GM18870 (cell line): ENCODE data around the gene TNNT2.

Source experiments
- ATAC-seq: cut with Tn5 transposase; IDR thresholded peaks from one replicate; pipeline ENCODE4 v1.9.1; 2021; ENCODE audit warnings: moderate library complexity; ENCODE audit not compliant: unreplicated experiment

Gene TNNT2

DNA sequence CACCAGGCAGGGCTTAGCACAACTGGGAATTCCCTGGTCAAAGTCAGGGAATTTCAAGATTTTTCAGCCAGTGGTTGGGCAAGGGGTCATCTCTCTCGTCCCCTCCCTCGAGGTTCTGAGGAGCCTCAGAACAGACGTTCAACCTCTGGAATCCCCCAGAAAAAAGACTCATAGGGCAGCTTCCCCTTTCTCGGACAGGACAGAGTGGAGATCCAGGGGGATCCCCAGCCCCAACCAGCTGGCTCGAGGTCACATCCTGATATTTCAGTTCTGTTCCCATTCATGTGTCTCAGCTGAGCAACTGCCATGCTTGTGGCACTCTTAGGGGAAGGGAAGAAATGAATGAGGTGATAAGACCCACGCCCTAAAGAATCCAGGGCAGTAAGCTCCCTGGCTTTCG, 26.6 kb upstream of the TNNT2 start:
- no peak for ATAC-seq

DNA sequence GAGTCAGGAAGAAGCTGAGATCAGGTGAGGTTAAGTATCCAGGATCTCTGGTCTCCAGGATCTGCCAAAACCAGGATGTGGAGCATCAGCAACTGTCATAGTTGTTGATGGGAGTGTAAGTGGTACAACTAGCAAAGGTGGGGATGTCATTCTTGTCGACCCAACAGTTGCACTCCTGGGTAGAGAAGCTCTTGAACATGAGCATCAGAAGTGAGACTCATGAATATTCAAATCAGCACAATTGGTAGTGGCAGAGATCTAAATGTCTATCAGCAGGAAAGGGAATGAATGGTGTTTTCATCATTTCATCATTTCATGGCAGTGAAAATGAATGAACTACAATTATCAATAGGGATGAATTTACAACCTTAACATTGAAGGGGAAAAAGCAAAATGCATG, 25.9 kb upstream of the TNNT2 start:
- ATAC-seq, result no peak

GRCh38 chr1:201401700-201402099, 24.2 kb upstream of the TNNT2 start:
- no peak for ATAC-seq

- ATAC-seq, result no peak
Observed at GRCh38 chr1:201400852-201401230, 23.4 kb upstream of the TNNT2 start.

- no peak for ATAC-seq
Observed at GRCh38 chr1:201400212-201400851, 22.9 kb upstream of the TNNT2 start.

DNA sequence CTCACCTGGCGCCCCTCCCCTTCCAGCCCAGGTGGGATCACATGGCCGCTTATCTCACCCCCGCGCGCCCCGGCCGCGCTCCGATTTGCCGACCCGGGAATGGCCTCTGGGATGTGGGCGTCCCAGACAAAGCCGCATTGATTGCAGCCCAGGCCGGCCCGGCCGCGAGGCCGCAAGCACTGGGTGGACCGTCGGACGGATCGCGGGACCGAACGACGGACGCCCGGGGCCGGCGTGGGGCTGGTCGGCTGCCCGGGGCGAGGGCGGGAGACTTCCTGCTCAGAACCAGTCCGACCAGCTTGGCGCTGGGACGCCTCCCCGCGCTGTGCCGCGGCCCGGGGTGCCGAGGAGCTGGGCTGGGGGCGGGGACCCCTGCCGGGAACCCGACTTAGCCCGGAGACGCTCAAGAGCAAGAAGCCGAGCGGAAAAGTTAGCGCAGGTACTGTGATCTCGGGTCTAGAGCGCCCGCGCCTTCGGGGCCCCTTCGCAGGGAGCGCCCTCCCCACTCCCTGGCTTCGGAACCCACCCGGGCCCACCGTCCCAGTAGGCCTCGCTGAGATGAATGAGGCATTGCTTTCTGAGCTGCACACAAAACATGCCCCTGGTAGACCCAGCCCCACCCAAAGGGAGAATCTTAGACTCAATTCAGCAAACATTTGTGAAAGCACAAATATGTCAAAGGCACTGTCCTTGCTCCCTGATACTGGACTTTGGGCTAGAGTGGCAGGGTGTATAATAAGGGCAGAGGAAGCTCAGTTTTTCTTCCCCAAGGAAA, 22.1 kb upstream of the TNNT2 start:
- no peak for ATAC-seq

GRCh38 chr1:201399018-201399351, 21.5 kb upstream of the TNNT2 start, which contains the start of gene LAD1:
Gene LAD1, minus strand, starts transcription at chr1:201399324. Its CDS starts 18 bp downstream, at chr1:201399306.
- ATAC-seq, result no peak

- no peak for ATAC-seq
Observed at GRCh38 chr1:201397675-201398074, 20.2 kb upstream of the TNNT2 start.

DNA sequence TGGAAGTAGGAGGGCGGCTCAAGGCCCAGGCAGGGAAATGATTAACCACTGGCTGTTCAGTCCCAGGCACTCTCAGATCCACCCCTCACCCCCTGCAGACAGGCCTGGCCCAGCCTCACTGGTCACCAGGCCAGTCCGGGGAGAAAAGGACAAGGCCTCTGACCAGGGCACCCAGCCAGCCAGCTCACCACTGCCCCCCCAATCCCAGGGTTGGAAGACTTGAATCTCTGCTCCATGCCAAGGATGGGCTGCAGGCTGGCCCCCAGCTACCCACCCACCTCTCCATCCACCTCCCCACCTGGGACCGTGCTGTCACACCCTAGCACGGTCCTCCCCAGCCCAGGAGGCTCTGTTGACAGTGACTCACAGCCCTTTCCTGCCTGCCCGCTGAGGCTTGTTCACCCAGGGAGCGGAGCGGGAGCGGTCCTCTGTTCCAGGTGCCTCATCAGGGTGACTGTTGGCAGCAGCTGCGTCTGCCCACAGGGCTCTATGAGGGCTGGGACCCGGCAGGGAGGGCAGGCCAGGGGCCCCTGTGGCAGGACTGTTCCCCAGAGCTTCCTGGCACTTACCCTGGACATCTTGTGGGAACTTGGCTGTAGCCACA, 19.5 kb upstream of the TNNT2 start:
- ATAC-seq, result no peak

DNA sequence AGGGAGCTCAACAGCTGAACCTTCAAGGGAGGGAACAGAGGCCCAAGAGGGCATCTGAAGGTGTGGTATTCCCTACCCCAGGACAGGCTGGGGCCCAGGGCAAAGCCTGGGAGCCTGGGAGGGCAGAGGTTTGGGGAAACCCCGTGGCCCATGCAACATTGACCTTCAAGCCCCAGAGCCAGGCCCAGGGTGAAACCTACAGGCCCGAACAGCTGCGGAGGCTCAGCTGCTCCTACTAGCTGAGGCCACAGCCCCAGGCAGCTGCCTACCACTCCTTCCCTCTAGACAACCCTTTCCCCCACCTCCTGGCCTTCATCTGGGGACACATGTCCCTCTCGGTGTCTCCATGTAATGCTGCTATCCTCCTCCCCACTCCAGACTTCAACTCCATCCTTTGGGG, 18.5 kb upstream of the TNNT2 start:
- no peak for ATAC-seq

DNA sequence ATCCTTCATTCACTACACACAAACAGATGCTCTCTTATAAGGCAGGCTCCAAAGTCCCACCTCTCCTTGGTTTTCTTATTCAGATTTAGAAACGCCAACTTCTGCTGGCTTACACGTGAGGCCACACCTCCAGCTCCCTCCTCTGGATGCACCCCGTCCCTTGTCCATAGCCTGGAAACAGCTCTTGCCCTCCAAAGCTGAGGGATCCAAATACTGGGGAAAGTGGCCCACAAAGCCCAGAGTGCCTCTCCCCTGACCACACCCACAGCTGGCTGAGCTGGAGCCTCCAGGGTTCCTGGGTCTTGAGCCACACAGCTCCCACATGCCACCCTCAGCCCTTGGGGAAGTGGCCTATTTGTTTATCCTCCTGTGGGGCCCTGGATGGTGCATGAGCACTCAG, 17.1 kb upstream of the TNNT2 start:
- ATAC-seq, result no peak

DNA sequence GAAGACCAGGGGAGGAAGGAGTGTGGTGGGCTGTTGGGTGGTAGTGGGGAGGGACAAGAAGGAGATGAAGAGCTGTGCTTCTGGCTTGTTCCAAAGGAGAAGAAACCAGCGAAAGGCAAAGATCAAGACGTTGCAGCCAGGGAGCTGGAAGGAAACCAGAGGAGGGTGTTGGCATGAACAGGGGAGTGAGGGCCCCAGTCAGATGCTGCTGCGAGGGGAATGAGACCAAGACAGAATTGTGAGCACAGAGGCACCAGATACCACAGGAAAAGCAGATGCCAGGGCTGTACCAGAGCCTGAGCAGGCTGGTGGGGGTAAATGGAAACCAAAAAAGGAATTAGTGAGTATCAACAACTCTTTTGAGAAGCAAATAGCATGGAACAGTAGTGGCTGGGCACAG, 15.6 kb upstream of the TNNT2 start:
- no peak for ATAC-seq

DNA sequence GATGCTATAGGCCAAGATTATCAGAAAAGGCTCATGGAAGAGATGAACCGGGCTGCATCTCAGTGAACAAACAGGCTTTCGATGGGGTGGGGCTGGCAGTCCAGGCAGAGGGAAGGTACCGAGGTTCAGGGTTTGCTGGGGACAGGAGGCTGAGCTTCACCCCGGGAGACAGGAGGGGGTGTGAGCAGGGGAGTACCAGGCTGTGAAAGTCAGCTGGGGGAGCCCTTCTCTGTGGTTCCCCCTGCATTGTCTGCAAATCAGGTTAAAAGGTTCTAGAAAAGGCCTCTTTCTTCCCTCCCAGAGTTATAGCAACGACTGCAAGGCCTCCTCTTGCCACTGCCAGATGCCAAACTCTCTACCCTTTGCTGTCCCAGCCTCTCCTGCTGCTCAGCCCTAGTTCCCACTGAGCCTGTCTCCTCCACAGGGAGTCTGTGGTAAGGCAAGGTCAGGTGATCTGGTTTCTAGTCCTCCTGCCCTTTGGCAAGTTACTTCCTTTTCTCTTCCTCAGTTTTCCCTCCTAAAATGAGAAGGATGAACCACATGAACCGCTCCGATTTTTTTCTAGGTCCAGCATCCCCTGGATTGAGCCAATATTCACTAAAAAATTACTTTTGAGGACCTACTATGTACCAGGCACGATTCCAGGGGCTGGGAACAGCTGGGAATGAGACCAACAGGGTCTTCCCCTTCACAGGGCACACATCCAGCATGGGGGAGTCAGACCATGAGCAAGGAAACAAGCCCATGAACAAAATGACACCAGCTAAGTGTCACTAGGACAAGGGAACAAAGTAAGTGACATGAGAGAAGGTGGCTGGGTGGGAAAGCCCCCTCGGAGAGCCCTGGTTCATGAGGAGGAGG, 14.4 kb upstream of the TNNT2 start:
- ATAC-seq, result no peak

GRCh38 chr1:201391225-201391624, 13.7 kb upstream of the TNNT2 start:
- ATAC-seq, result no peak

- no peak for ATAC-seq
Observed at GRCh38 chr1:201389051-201389450, 11.6 kb upstream of the TNNT2 start.

- no peak for ATAC-seq
Observed at GRCh38 chr1:201386208-201386607, 8.7 kb upstream of the TNNT2 start.

DNA sequence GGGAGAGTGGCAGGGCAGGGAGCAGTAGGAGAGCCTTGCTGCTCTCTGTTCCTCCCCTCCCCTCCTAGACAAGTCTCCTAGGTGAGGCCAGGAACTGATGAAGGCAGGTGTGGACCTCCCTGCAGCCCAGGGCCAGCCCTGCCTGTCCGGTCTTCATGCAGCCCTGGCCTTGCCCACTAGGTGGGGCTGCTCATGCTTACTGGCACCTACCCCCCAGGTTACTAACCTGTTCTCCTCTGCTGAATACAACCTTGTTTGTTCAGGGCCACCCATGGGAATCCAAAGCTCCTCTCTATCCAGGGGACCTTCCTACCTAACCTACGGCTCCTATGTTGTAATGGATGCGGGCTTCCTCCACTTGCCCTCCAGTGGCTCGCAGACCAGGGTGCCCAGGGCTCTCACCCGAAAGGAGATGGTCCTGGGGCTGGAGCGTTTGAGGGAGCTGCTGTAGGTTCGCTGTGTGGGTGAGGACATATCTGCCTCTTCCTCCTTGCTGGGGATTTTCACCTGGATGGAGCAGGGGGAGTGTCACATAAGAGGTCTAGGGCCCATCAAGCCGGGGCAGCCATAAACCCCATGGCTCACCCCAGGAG, 7.9 kb upstream of the TNNT2 start:
- peak; percentile 73 for ATAC-seq

- ATAC-seq, result no peak
Observed at GRCh38 chr1:201384406-201384782, 6.9 kb upstream of the TNNT2 start.

DNA sequence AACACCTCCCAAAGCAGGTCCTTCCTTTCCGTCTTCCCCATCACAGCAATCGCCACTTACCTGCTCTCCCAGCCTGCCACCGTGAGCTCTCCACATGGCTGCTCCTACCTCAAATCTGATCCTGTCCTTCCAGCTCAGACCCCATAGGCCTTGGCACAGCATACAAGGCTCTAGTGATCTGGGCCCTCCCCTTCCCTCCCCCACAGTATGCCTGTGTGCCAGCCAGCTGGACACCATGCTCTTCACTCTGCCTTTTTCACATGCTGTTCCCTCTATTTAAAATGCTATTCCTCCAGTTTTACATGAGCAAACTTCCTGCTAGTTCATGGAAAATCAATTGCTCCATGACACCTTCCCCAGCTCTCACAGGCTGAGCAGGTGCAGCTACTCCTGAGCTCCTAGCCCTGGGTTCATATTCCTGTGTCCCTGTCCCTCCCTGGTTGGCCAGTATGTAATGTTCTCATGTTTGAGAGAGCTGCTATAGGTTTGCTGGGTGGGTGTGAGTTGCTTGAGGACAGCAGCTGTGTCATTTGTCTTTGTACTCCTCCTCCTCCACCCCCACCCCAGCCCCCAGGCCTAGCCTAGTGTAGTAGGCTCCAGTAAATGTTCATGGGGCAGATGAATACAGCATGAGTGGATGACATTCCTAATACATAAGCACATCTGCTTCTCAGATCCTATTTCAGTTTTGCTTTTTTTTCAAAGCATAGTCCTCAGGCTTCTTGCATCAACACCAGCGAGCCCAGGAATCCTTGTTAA, 6.3 kb upstream of the TNNT2 start:
- no peak for ATAC-seq

GRCh38 chr1:201381130-201381529, 3.6 kb upstream of the TNNT2 start:
- no peak for ATAC-seq
